GM23338 (cell line): ENCODE results near the gene MTREX. TPM values are rescaled to one million over a fixed set of nuclear protein-coding genes. Genes with fewer than 3 reads are reported as not detected.
A peak's percentile ranks its signal among the peaks of the same experiment; 100 is the strongest.

Source experiments
- ATAC-seq: fragments of 200-7000 bp; cut with Tn5 transposase; 3 replicates; pipeline ENCODE4 v1.9.1; 2020
- DNase-seq: peaks from one replicate; pipeline ENCODE4 v3.0.0-alpha.2; 2015; ENCODE audit warnings: low spot score
- H2AFZ ChIP-seq: fragments of 200-600 bp; sonication (generic); 2 replicates; pipeline ENCODE4 v1.8.0; 2016; ENCODE audit warnings: antibody characterized with exemption, mild to moderate bottlenecking, moderate library complexity
- H3F3A ChIP-seq: fragments of 200-600 bp; sonication (generic); replicated peaks from 2 replicates; pipeline ENCODE4 v1.8.0; 2017; ENCODE audit warnings: antibody characterized with exemption, mixed run types, low read depth
- H3K27ac ChIP-seq: fragments of 200-600 bp; sonication (generic); 2 replicates; pipeline ENCODE4 v1.6.1; 2016; ENCODE audit warnings: low read depth
- H3K27me3 ChIP-seq: fragments of 200-600 bp; sonication (generic); 2 replicates; pipeline ENCODE4 v1.8.0; 2016; ENCODE audit warnings: mild to moderate bottlenecking, mixed run types, moderate library complexity; ENCODE audit not compliant: insufficient read depth
- H3K36me3 ChIP-seq: fragments of 200-600 bp; sonication (generic); 2 replicates; pipeline ENCODE4 v1.8.0; 2016; ENCODE audit warnings: mild to moderate bottlenecking; ENCODE audit not compliant: insufficient read depth
- H3K4me1 ChIP-seq: fragments of 200-600 bp; sonication (generic); 2 replicates; pipeline ENCODE4 v1.8.0; 2016; ENCODE audit warnings: mild to moderate bottlenecking, moderate library complexity; ENCODE audit not compliant: insufficient read depth
- H3K4me2 ChIP-seq: fragments of 200-600 bp; sonication (generic); 2 replicates; pipeline ENCODE4 v1.7.1; 2017; ENCODE audit warnings: mixed run types
- H3K4me3 ChIP-seq: fragments of 200-600 bp; sonication (generic); 2 replicates; pipeline ENCODE4 v1.6.1; 2016; ENCODE audit warnings: mixed run types
- H3K79me2 ChIP-seq: fragments of 200-600 bp; sonication (generic); replicated peaks from 2 replicates; pipeline ENCODE4 v1.8.0; 2017; ENCODE audit warnings: mild to moderate bottlenecking; ENCODE audit not compliant: insufficient read depth
- H3K9me2 ChIP-seq: fragments of 200-600 bp; sonication (generic); 2 replicates; pipeline ENCODE4 v1.8.0; 2017; ENCODE audit not compliant: insufficient read depth
- H4K20me1 ChIP-seq: fragments of 200-600 bp; sonication (generic); replicated peaks from 2 replicates; pipeline ENCODE4 v1.8.0; 2017; ENCODE audit warnings: mild to moderate bottlenecking; ENCODE audit not compliant: insufficient read depth
- H3K27ac Mint-ChIP-seq: 2 replicates; pipeline ENCODE4 v1.8.0; 2020; ENCODE audit warnings: inconsistent platforms, mild to moderate bottlenecking, moderate library complexity, mixed read lengths
- H3K27me3 Mint-ChIP-seq: 3 replicates; pipeline ENCODE4 v1.8.0; 2022; ENCODE audit warnings: low read depth, mild to moderate bottlenecking, moderate library complexity, mixed read lengths, inconsistent platforms; ENCODE audit not compliant: insufficient read depth, poor library complexity
- H3K36me3 Mint-ChIP-seq: 3 replicates; pipeline ENCODE4 v1.8.0; 2021; ENCODE audit warnings: low read depth, mild to moderate bottlenecking, inconsistent platforms, moderate library complexity, mixed read lengths
- H3K4me1 Mint-ChIP-seq: 3 replicates; pipeline ENCODE4 v1.8.0; 2020; ENCODE audit warnings: mild to moderate bottlenecking, inconsistent platforms, mixed read lengths
- H3K4me3 Mint-ChIP-seq: 3 replicates; pipeline ENCODE4 v1.8.0; 2021; ENCODE audit warnings: moderate library complexity, mild to moderate bottlenecking, inconsistent platforms, mixed read lengths
- H3K9me3 Mint-ChIP-seq: 3 replicates; pipeline ENCODE4 v1.8.0; 2020; ENCODE audit warnings: moderate library complexity, mild to moderate bottlenecking, inconsistent platforms, mixed read lengths
- CREB1 ChIP-seq: fragments of 250-450 bp; sonication (Bioruptor Pico); IDR thresholded peaks from 2 replicates; pipeline ENCODE4 v1.5.0; 2020; ENCODE audit warnings: low read depth, mild to moderate bottlenecking, moderate library complexity
- CTCF ChIP-seq, 2 experiments: fragments of 200-600 bp in 1 of 2; sonication (generic) in 1 of 2; conservative IDR thresholded peaks; 2 replicates each; pipeline versions ENCODE4 v1.5.1 to v1.6.1; 2016 to 2017; ENCODE audit warnings: antibody characterized with exemption in 2 of 2, low read depth in 2 of 2, mild to moderate bottlenecking in 2 of 2, moderate library complexity in 1 of 2
- ETS1 ChIP-seq: IDR thresholded peaks from 2 replicates; pipeline ENCODE4 v1.6.1; 2016; ENCODE audit warnings: antibody characterized with exemption
- EZH2 ChIP-seq: fragments of 200-600 bp; sonication (generic); IDR thresholded peaks from one replicate; pipeline ENCODE4 v1.8.0; 2017; ENCODE audit warnings: antibody characterized with exemption, mild to moderate bottlenecking, low read depth; ENCODE audit not compliant: unreplicated experiment
- EZH2phosphoT487 ChIP-seq: fragments of 200-600 bp; sonication (generic); IDR thresholded peaks from one replicate; pipeline ENCODE4 v1.8.1; 2018; ENCODE audit warnings: antibody characterized with exemption; ENCODE audit not compliant: unreplicated experiment
- JUNB ChIP-seq: IDR thresholded peaks from one replicate; pipeline ENCODE4 v1.6.1; 2016; ENCODE audit warnings: antibody characterized with exemption; ENCODE audit not compliant: unreplicated experiment
- NANOG ChIP-seq: IDR thresholded peaks from 2 replicates; pipeline ENCODE4 v1.6.1; 2016; ENCODE audit warnings: antibody characterized with exemption, borderline replicate concordance
- POLR2AphosphoS5 ChIP-seq: IDR thresholded peaks from 2 replicates; pipeline ENCODE4 v1.6.1; 2016; ENCODE audit warnings: antibody characterized with exemption, low read depth
- REST ChIP-seq: IDR thresholded peaks from one replicate; pipeline ENCODE4 v1.6.1; 2018; ENCODE audit warnings: antibody characterized with exemption; ENCODE audit not compliant: unreplicated experiment
- STAT1 ChIP-seq: IDR thresholded peaks from one replicate; pipeline ENCODE4 v1.6.1; 2016; ENCODE audit warnings: antibody characterized with exemption; ENCODE audit not compliant: unreplicated experiment
- ZNF114 ChIP-seq: fragments of 250-450 bp; sonication (Bioruptor Pico); IDR thresholded peaks from 2 replicates; pipeline ENCODE4 v1.5.0; 2020; ENCODE audit warnings: mild to moderate bottlenecking, moderate library complexity
- ZNF331 ChIP-seq: fragments of 250-450 bp; sonication (Bioruptor Pico); IDR thresholded peaks from 2 replicates; pipeline ENCODE4 v1.5.0; 2020; ENCODE audit warnings: low read depth, mild to moderate bottlenecking, moderate library complexity
- ZNF462 ChIP-seq: fragments of 250-450 bp; sonication (Bioruptor Pico); IDR thresholded peaks from 2 replicates; pipeline ENCODE4 v1.5.0; 2020; ENCODE audit warnings: mild to moderate bottlenecking, moderate library complexity
- polyA plus RNA-seq: library from polyadenylated mRNA; unstranded; fragments of >200 nt; fragmentation: Nextera tagmentation; extraction: Ambion mirVana; gene quantifications from 2 replicates; pipeline ENCODE4 v1.2.1, GENCODE V29; 2016
- total RNA-seq: library from RNA; depleted of rRNA; stranded (reverse); fragments of >200 nt; shearing (Covaris generic); gene quantifications from 2 replicates; pipeline ENCODE4 v1.2.3, GENCODE V29; 2014

MTREX gene
- total and polyA plus RNA-seq, 2 experiments from 2014 or later, result 47.5 to 94.9 TPM

GRCh38 chr5:55387865-55388264, 80.1 kb downstream of the MTREX start:
- Histone ChIP-seq H3K27me3 (no peaks in the 10 kb centered on the region), H3K4me2 (no peak overlapping the region), H3F3A (no peaks in the 10 kb centered on the region), H3K27ac (no peak overlapping the region), H3K9me2 (no peaks in the 10 kb centered on the region), H3K4me1 (0 out of 2 replicates have a peak, but pooled peaks cover 8% of the 10 kb centered on the region), H4K20me1 (no peaks in the 10 kb centered on the region), H3K36me3 (no peaks in the 10 kb centered on the region; the same call in 1 of the 2 replicates), H2AFZ (no peak overlapping the region), H3K4me3 (no peak overlapping the region), H3K79me2 (peaks cover 8% of the 10 kb centered on the region; the same call in 1 of the 2 replicates)
- peaks cover 28% of the 10 kb centered on the region; the same call in 2 of the 3 replicates for H3K4me1 Mint-ChIP-seq
- peak overlapping the region; percentile 44; the same call in 1 of the 2 replicates for H3K27ac Mint-ChIP-seq
- H3K36me3 Mint-ChIP-seq, result peaks cover 61% of the 10 kb centered on the region
- no peak for DNase-seq
- H3K9me3 Mint-ChIP-seq, result peaks cover 18% of the 10 kb centered on the region
- peaks cover 2% of the 10 kb centered on the region for H3K27me3 Mint-ChIP-seq
- TF ChIP-seq ZNF331 (no peak), POLR2AphosphoS5 (no peak), NANOG (no peak), ETS1 (no peak), CREB1 (CRISPR knock-in tag) (no peak), JUNB (no peak), EZH2phosphoT487 (no peak), ZNF114 (CRISPR knock-in tag) (no peak), REST (no peak), EZH2 (no peak), STAT1 (no peak), ZNF462 (CRISPR knock-in tag) (no peak), CTCF (conservative IDR thresholded peaks at IDR 0.05; ENCODE audit: low read depth in 2 of 2) (no peak)
- no peak overlapping the region for H3K4me3 Mint-ChIP-seq
- no peak for ATAC-seq
